IMR-90 (cell line): Measurements from ENCODE around the gene C11orf71. TPM values are rescaled to one million over a fixed set of nuclear protein-coding genes. Genes with fewer than 3 reads are reported as not detected.
A peak's percentile ranks its signal among the peaks of the same experiment; 100 is the strongest.

Source experiments
- ATAC-seq: fragments of 200-7000 bp; cut with Tn5 transposase; 2 replicates; pipeline ENCODE4 v1.9.1; 2020; ENCODE audit warnings: low read depth, mild to moderate bottlenecking, moderate library complexity
- BruUV-seq: library from RNA; stranded (reverse); fragments of 400-500 nt; replicated peaks from 2 replicates; lab custom pipeline; 2021; lab: Mats Ljungman, UMichigan
- CTCF ChIA-PET: fragments of 300-600 bp; formaldehyde crosslinking; extraction: SDS; loops from one replicate; lab custom pipeline; 2021; ENCODE audit warnings: antibody characterized with exemption; lab: Yijun Ruan, JAX
- POLR2A ChIA-PET: fragments of 300-600 bp; sonication (Branson Sonifier 250); formaldehyde crosslinking; loops from one replicate; lab custom pipeline; 2022; ENCODE audit warnings: antibody characterized with exemption; ENCODE audit not compliant: unreplicated experiment; lab: Charles Lee
- DNase-seq: peaks from one replicate; pipeline ENCODE4 v3.0.0; 2013
- H2AFZ ChIP-seq: replicated peaks from 2 replicates; pipeline ENCODE3; 2013; ENCODE audit warnings: low read length, mild to moderate bottlenecking; ENCODE audit not compliant: poor library complexity
- H2AK5ac ChIP-seq: 2 replicates; pipeline ENCODE4 v1.6.1; 2013; ENCODE audit warnings: low read depth, low read length, inconsistent platforms
- H2AK9ac ChIP-seq: replicated peaks from 2 replicates; pipeline ENCODE3; 2013; ENCODE audit warnings: mild to moderate bottlenecking, low read depth, low read length, moderate library complexity; ENCODE audit not compliant: poor library complexity
- H2BK120ac ChIP-seq: 2 replicates; pipeline ENCODE4 v1.6.1; 2013; ENCODE audit warnings: low read depth, low read length, inconsistent platforms
- H2BK15ac ChIP-seq: 3 replicates; pipeline ENCODE4 v1.6.1; 2013; ENCODE audit warnings: low read depth, low read length, inconsistent platforms
- H2BK20ac ChIP-seq: 2 replicates; pipeline ENCODE4 v1.6.1; 2013; ENCODE audit warnings: low read depth, mild to moderate bottlenecking, inconsistent platforms, low read length, moderate library complexity
- H2BK5ac ChIP-seq: 2 replicates; pipeline ENCODE4 v1.6.1; 2013; ENCODE audit warnings: mild to moderate bottlenecking, low read depth, low read length, inconsistent platforms; ENCODE audit not compliant: poor library complexity, severe bottlenecking
- H3K14ac ChIP-seq: replicated peaks from 2 replicates; pipeline ENCODE4 v1.6.1; 2013; ENCODE audit warnings: low read depth, low read length, inconsistent platforms
- H3K18ac ChIP-seq: 2 replicates; pipeline ENCODE4 v1.6.1; 2013; ENCODE audit warnings: low read depth, low read length, control low read depth
- H3K23ac ChIP-seq: 2 replicates; pipeline ENCODE4 v1.6.1; 2013; ENCODE audit warnings: low read depth, low read length, inconsistent platforms
- H3K27ac ChIP-seq: 2 replicates; pipeline ENCODE4 v1.5.1; 2013; ENCODE audit warnings: mild to moderate bottlenecking, control low read depth, low read length; ENCODE audit not compliant: insufficient read depth
- H3K27me3 ChIP-seq: 2 replicates; pipeline ENCODE4 v1.6.1; 2013; ENCODE audit warnings: low read length; ENCODE audit not compliant: control insufficient read depth, insufficient read depth
- H3K36me3 ChIP-seq: 2 replicates; pipeline ENCODE4 v1.6.1; 2013; ENCODE audit warnings: low read length, mixed read lengths; ENCODE audit not compliant: control insufficient read depth, insufficient read depth
- H3K4ac ChIP-seq: 2 replicates; pipeline ENCODE4 v1.6.1; 2013; ENCODE audit warnings: low read depth, low read length, inconsistent platforms
- H3K4me1 ChIP-seq: 2 replicates; pipeline ENCODE4 v1.6.1; 2013; ENCODE audit warnings: low read length, mixed read lengths; ENCODE audit not compliant: control insufficient read depth, insufficient read depth
- H3K4me2 ChIP-seq: 2 replicates; pipeline ENCODE4 v1.6.1; 2013; ENCODE audit warnings: low read depth, mild to moderate bottlenecking, control low read depth, low read length, moderate library complexity
- H3K4me3 ChIP-seq: 2 replicates; pipeline ENCODE4 v1.5.1; 2013; ENCODE audit warnings: low read depth, mild to moderate bottlenecking, control low read depth, low read length, moderate library complexity; ENCODE audit not compliant: insufficient read depth
- H3K56ac ChIP-seq: 2 replicates; pipeline ENCODE4 v1.6.1; 2013; ENCODE audit warnings: low read length, inconsistent platforms; ENCODE audit not compliant: insufficient read depth; ENCODE audit errors: extremely low read depth
- H3K79me1 ChIP-seq, 2 experiments: 2 replicates each; pipeline ENCODE4 v1.6.1; 2013; ENCODE audit warnings: low read length in 2 of 2, inconsistent platforms in 1 of 2, low read depth in 1 of 2
- H3K9ac ChIP-seq: 2 replicates; pipeline ENCODE4 v1.6.1; 2013; ENCODE audit warnings: low read depth, low read length, control low read depth
- H3K9me1 ChIP-seq: 2 replicates; pipeline ENCODE4 v1.6.1; 2013; ENCODE audit warnings: low read length, inconsistent platforms; ENCODE audit not compliant: insufficient read depth
- H3K9me3 ChIP-seq: 2 replicates; pipeline ENCODE4 v1.6.1; 2013; ENCODE audit warnings: low read length; ENCODE audit not compliant: control insufficient read depth, insufficient read depth
- H4K20me1 ChIP-seq: 2 replicates; pipeline ENCODE4 v1.6.1; 2013; ENCODE audit warnings: low read length, inconsistent platforms; ENCODE audit not compliant: insufficient read depth
- H4K5ac ChIP-seq: 2 replicates; pipeline ENCODE4 v1.6.1; 2013; ENCODE audit warnings: mild to moderate bottlenecking, low read depth, low read length, control low read depth
- H4K8ac ChIP-seq, 2 experiments: 2 replicates each; pipeline ENCODE4 v1.6.1; 2013; ENCODE audit warnings: low read depth in 2 of 2, low read length in 2 of 2, control low read depth in 1 of 2, inconsistent platforms in 1 of 2
- H4K91ac ChIP-seq: 2 replicates; pipeline ENCODE4 v1.6.1; 2013; ENCODE audit warnings: low read depth, low read length, inconsistent platforms; ENCODE audit not compliant: insufficient read depth
- POLR2A ChIP-seq: IDR thresholded peaks from 2 replicates; pipeline ENCODE4 v1.6.1; 2012; ENCODE audit warnings: mild to moderate bottlenecking, low read depth, low read length
- WGBS, 2 experiments: methylation state at CpG; one replicate each; pipeline versions ENCODE4 v1.1.5 to v1.1.7; 2013; ENCODE audit warnings: missing lambda C conversion rate in 2 of 2; ENCODE audit not compliant: insufficient read length in 1 of 2; ENCODE audit errors: extremely low coverage in 2 of 2; 5-methylcytosine and 5-hydroxymethylcytosine counted together
- dilution Hi-C: fragments of 300-500 bp; cut with HindIII; formaldehyde crosslinking; loops from one replicate; pipeline ENCODE4 v1.14.3; 2018; ENCODE audit warnings: low sequenced_read_pairs; ENCODE audit not compliant: unreplicated experiment
- in situ Hi-C: fragments of 300-500 bp; cut with MboI; formaldehyde crosslinking; loops from 3 replicates; pipeline ENCODE4 v1.14.3; 2019; ENCODE audit warnings: low sequenced_read_pairs, inconsistent platforms, mixed read lengths
- intact Hi-C: fragments of 100-400 bp; cut with micrococcal nuclease; formaldehyde crosslinking; loops from 2 replicates; pipeline ENCODE4 v1.10.0; 2022
- polyA plus RNA-seq, 3 experiments: library from polyadenylated mRNA; depleted of rRNA; stranded (reverse); fragments of >200 nt; gene quantifications; 2 replicates each; pipeline ENCODE4 v1.2.3, GENCODE V29; 2012; ENCODE audit warnings: low replicate concordance in 1 of 3
- total RNA-seq: library from RNA; depleted of rRNA; stranded (reverse); fragments of >200 nt; gene quantifications from 2 replicates; pipeline ENCODE4 v1.2.3, GENCODE V29; 2012

The C11orf71 gene
- total and polyA plus RNA-seq, 2 of the 4 experiments (the other 2 are of a cell fraction): 2.3 to 3.7 TPM

DNA sequence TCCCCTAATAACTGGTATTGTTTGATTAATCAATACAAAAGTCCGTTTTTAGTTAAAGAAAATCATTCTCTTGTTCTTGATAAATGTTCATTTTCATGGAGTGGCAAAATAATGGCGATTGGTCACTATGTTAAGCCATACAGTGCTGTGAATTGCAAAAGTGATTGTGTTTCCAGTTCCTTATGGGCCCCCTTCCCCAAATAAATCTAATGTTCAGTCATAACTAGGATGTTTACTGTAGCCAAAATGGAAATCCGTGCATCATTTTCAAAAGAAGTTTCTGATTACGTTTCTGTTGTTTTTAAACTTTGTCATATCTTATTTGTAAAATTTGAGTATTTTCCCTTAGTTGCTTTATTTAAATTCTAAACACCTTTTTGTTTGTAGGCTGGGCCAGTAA, 1.0 kb upstream of the C11orf71 start:
- 0 out of 2 replicates have a peak overlapping the region, but pooled peaks have one; percentile 9 for H2BK120ac ChIP-seq
- in situ Hi-C loops: no loop called here
- POLR2A ChIA-PET: no interaction called here

More for the DNA sequence above, 1.0 kb upstream of the C11orf71 start:
- peak overlapping the region; percentile 40; the same call in 1 of the 2 replicates for H4K5ac ChIP-seq
- no peaks in the 10 kb centered on the region for H3K9me1 ChIP-seq
- dilution Hi-C loops (no loop called here), intact Hi-C loops (loop anchor here (1.0 to 5.0 kb wide), 2 partner anchors 38 to 119 kb away; partner anchors contain the start of gene REXO2)
- H3K79me1 ChIP-seq: peaks cover 8 to 17% of the 10 kb centered on the region in 2 experiments; a peak in 3 of 4 replicates
- 0 out of 2 replicates have a peak overlapping the region, but pooled peaks have one; percentile 20 for H4K91ac ChIP-seq
- H4K8ac ChIP-seq: peak overlapping the region; percentile 96 to 97; a peak in 3 of 4 replicates
- H3K27me3 ChIP-seq: no peaks in the 10 kb centered on the region
- H3K4me3 ChIP-seq: peak overlapping the region; percentile 72
- peaks cover 4% of the 10 kb centered on the region for H3K36me3 ChIP-seq
- peak overlapping the region; percentile 9; the same call in 1 of the 3 replicates for H2BK15ac ChIP-seq
- peak overlapping the region; percentile 99; the same call in 1 of the 2 replicates for H3K9ac ChIP-seq
- H3K4me1 ChIP-seq: peaks cover 5% of the 10 kb centered on the region; the same call in 1 of the 2 replicates
- H2AFZ ChIP-seq: no peak overlapping the region
- 0 out of 2 replicates have a peak overlapping the region, but pooled peaks have one; percentile 66 for H3K56ac ChIP-seq
- no peak overlapping the region for H2AK5ac ChIP-seq
- WGBS, 2 experiments: no CpG with 5 or more reads among the region's 4 CpGs
- ATAC-seq (no peak), DNase-seq (no peak)
- H3K9me3 ChIP-seq: no peaks in the 10 kb centered on the region
- H3K18ac ChIP-seq: peak overlapping the region; percentile 66; the same call in 1 of the 2 replicates
- H3K14ac ChIP-seq: peak overlapping the region; percentile 49
- H2BK20ac ChIP-seq: no peak overlapping the region
- BruUV-seq: no TSS peak
- H2AK9ac ChIP-seq: no peak overlapping the region
- H4K20me1 ChIP-seq: peaks cover 10% of the 10 kb centered on the region; the same call in 1 of the 2 replicates
- peak overlapping the region; percentile 92; the same call in 1 of the 2 replicates for H3K27ac ChIP-seq
- H3K23ac ChIP-seq: peak overlapping the region; percentile 92; the same call in 1 of the 2 replicates
- H2BK5ac ChIP-seq: peak overlapping the region; percentile 82
- no peak overlapping the region for H3K4ac ChIP-seq
- no peak for TF ChIP-seq POLR2A
- peak overlapping the region; percentile 98 for H3K4me2 ChIP-seq
- CTCF ChIA-PET: interaction anchor here (0.6 kb wide), 1 partner anchor 1053 kb away, joined by 3 read pairs; no protein-coding TSS in a partner anchor
